C4-2B (cell line): Measurements from ENCODE around the gene CS.
"Not testable (repeated sequence)": the region's sequence is repeated elsewhere in the genome, so short reads cannot be mapped to it uniquely, and the experiment has no call there.

Experiments used
- H3K27ac ChIP-seq: fragments of 450-650 bp; 2 replicates; pipeline ENCODE4 v1.5.1; 2017
- CTCF ChIP-seq: fragments of 450-650 bp; conservative IDR thresholded peaks from 2 replicates; pipeline ENCODE4 v1.5.1; 2017; ENCODE audit warnings: mild to moderate bottlenecking
- ZFX ChIP-seq: fragments of 450-650 bp; IDR thresholded peaks from 2 replicates; pipeline ENCODE4 v1.6.1; 2017

The CS gene

DNA sequence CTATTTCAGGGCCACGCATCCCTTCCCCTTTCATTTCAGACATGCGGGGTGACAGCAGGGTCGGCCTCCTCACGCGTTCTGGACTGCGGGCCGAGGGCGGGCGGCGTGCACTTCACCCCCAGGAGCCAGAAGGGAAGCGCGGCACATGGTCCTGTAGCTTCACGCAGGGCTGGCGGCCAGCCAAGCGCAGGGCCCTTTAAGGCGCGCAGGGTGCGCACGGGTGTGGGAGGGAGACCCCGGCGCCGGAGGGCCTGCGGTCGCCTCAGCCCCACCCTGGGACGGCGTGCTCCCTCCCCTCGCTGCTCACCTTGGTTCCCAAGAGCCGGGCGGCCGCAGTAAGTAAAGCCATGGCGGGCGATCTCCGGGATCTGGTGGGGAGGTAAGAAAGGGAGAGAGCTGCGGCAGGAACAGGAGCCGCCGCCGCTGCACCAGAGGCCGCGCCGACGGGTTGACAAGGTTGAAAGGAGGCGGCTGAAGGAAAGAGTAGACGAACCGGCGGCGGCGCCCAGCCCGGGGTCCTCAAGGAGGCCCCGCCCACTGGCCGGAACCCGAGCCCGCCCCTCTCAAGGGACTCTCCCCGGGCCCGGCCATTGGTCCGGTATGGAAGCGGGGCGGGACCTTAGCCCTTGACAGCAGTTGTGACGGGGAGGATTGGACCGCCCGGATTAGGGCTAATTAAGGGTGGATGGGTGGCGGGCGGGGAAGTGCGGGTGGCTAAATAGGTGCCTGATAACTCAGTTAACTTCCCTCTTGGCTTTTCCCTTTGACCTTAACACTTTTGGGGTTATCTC lies at the start of gene CS:
TSS of gene CS (minus strand) at position 478 of the 791 bp plus-strand sequence. CDS start at position 349, 129 bp downstream.
- peak within 1 kb of the TSS; percentile 97 for H3K27ac ChIP-seq
- TF ChIP-seq ZFX (peak; percentile 71), CTCF (no peak)

GRCh38 chr12:56348776-56349175 lies 48.6 kb upstream of the CS start:
- H3K27ac ChIP-seq: no peak overlapping the region
- TF ChIP-seq CTCF (no peak), ZFX (no peak)

DNA sequence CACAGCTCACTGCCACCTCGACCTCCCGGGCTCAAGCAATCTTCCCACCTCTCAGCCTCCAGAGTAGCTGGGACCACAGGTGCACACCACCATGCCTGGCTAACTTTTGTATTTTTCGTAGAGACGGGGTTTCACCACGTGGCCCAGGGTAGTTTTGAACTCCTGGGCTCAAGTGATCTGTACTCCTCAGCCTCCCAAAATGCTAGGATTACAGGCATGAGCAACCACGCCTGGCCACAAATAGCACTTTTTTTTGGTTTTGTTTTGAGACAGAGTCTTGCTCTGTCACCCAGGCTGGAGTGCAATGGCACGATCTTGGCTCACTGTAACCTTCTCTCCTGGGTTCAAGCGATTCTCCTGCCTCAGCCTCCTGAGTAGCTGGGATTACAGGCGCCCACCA lies 47.1 kb upstream of the CS start:
- H3K27ac ChIP-seq: not testable (repeated sequence)

GRCh38 chr12:56346675-56347074 lies 46.5 kb upstream of the CS start:
- H3K27ac ChIP-seq: no peak overlapping the region
- TF ChIP-seq CTCF (no peak; the same call in 1 of the 2 replicates), ZFX (no peak)

DNA sequence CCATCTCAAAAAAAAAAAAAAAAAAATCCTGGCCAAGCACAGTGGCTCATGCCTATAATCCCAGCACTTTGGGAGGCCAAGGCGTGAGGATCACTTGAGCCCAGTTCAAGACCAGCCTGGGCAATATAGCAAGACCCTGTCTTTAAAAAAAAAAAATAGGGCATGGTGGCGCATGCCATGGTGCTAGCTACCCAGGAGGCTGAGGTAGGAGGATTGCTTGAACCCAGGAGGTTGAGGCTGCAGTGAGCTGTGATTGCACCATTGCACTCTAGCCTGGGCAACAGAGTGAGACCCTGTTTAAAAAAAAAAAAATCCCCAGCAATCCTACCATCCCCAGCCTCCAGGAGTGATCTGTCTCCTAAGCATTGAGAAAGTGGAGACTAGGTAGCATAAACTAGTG lies 42.2 kb upstream of the CS start:
- H3K27ac ChIP-seq: not testable (repeated sequence)

DNA sequence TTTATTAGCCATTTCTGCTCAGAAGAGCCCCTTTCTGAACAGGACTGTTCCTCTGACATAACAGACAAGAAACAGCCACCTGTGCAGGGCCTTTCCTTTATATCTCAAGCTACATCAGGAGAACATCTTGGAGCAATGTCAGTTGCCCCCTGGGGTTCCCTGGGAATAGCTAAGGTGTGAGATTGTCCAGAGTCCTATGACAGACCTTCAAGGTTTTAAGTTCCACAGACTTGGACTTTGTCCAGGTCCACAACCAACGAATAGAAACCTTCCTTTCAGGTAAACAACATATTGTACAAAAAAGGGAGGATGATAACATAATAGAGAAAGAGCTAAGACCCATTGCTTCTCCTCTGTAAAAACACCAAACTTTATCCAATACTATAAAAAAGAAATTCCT lies 41.5 kb upstream of the CS start:
- TF ChIP-seq CTCF (no peak), ZFX (no peak)
- no peak overlapping the region for H3K27ac ChIP-seq

GRCh38 chr12:56339158-56339422 lies 39.0 kb upstream of the CS start:
- H3K27ac ChIP-seq: no peak overlapping the region
- TF ChIP-seq CTCF (no peak), ZFX (no peak)

GRCh38 chr12:56338308-56339157 lies 38.4 kb upstream of the CS start, which contains the start of gene IL23A:
IL23A (plus strand) TSS chr12:56338884; CDS start chr12:56339045, 161 bp downstream.
- H3K27ac ChIP-seq: no peak within 1 kb of the TSS

More at GRCh38 chr12:56338308-56339157, 38.4 kb upstream of the CS start, which contains the start of gene IL23A:
- TF ChIP-seq ZFX (no peak), CTCF (no peak)
